Smooth muscle cell (in vitro differentiated cells): ENCODE data around the gene SOD2. TPM values are rescaled to one million over a fixed set of nuclear protein-coding genes. Genes with fewer than 3 reads are reported as not detected.

Experiments used
- DNase-seq: peaks from one replicate; lab custom pipeline; 2025; ENCODE audit not compliant: unreplicated experiment; lab: John Stamatoyannopoulos, UW
- H2AFZ ChIP-seq: fragments of 200-600 bp; sonication (generic); 2 replicates; pipeline ENCODE4 v1.6.0; 2016; ENCODE audit warnings: antibody characterized with exemption, low read depth, mild to moderate bottlenecking
- H3F3A ChIP-seq: fragments of 200-600 bp; sonication (generic); 2 replicates; pipeline ENCODE4 v1.6.0; 2017; ENCODE audit warnings: antibody characterized with exemption, low read depth
- H3K27ac ChIP-seq: fragments of 200-600 bp; sonication (generic); 2 replicates; pipeline ENCODE4 v1.5.1; 2016; ENCODE audit warnings: low read depth, mild to moderate bottlenecking
- H3K27me3 ChIP-seq: fragments of 200-600 bp; sonication (generic); 2 replicates; pipeline ENCODE4 v1.6.1; 2016; ENCODE audit warnings: low read depth, mild to moderate bottlenecking
- H3K36me3 ChIP-seq: fragments of 200-600 bp; sonication (generic); 2 replicates; pipeline ENCODE4 v1.5.1; 2016; ENCODE audit warnings: low read depth
- H3K4me1 ChIP-seq: fragments of 200-600 bp; sonication (generic); 2 replicates; pipeline ENCODE4 v1.5.1; 2016; ENCODE audit warnings: low read depth
- H3K4me2 ChIP-seq: fragments of 200-600 bp; sonication (generic); 2 replicates; pipeline ENCODE4 v1.6.0; 2016; ENCODE audit warnings: mild to moderate bottlenecking
- H3K4me3 ChIP-seq: fragments of 200-600 bp; sonication (generic); 2 replicates; pipeline ENCODE4 v1.5.1; 2016; ENCODE audit warnings: mild to moderate bottlenecking
- H3K79me2 ChIP-seq: fragments of 200-600 bp; sonication (generic); 2 replicates; pipeline ENCODE4 v1.6.0; 2016; ENCODE audit warnings: low read depth, mild to moderate bottlenecking
- H3K9ac ChIP-seq: fragments of 200-600 bp; sonication (generic); 2 replicates; pipeline ENCODE4 v1.6.0; 2016; ENCODE audit warnings: low read depth
- H3K9me3 ChIP-seq: fragments of 200-600 bp; sonication (generic); replicated peaks from 2 replicates; pipeline ENCODE4 v1.5.1; 2016; ENCODE audit warnings: low read depth
- H4K20me1 ChIP-seq: fragments of 200-600 bp; sonication (generic); 2 replicates; pipeline ENCODE4 v1.6.0; 2016; ENCODE audit warnings: low read depth
- CTCF ChIP-seq: fragments of 200-600 bp; sonication (generic); IDR thresholded peaks from 2 replicates; pipeline ENCODE4 v1.5.1; 2017; ENCODE audit warnings: borderline replicate concordance, mild to moderate bottlenecking, antibody characterized with exemption; ENCODE audit not compliant: insufficient read depth, poor library complexity, severe bottlenecking
- WGBS: methylation state at CpG from one replicate; pipeline ENCODE4 v1.1.7; 2016; ENCODE audit warnings: low lambda C conversion rate; 5-methylcytosine and 5-hydroxymethylcytosine counted together
- polyA plus RNA-seq: library from polyadenylated mRNA; unstranded; fragments of >200 nt; fragmentation: Nextera tagmentation; extraction: Ambion mirVana; gene quantifications from 2 replicates; pipeline ENCODE4 v1.2.1, GENCODE V29; 2016
- total RNA-seq: library from RNA; depleted of rRNA; stranded (reverse); fragments of >200 nt; gene quantifications from 2 replicates; pipeline ENCODE4 v1.2.3, GENCODE V29; 2014

The SOD2 gene
- total and polyA plus RNA-seq, 2 experiments from 2014 or later: 53.2 to 69.4 TPM

DNA sequence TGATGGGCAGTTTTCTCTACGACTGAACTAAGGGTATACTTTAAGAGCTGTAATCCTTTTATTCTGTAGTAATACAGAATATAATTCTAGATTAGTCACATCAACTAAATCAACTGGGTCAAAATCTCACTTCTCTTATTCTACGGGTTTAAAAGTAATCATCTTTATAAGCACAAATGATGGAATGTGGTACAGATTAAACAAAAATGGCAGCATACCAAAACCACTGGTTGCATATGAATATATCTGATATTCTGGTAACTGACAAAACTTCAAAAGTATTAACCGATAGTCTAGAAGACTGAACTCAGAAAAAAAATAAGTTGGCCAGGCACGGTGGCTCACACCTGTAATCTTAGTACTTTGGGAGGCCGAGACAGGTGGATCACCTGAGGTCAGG lies 7.0 kb downstream of the SOD2 start:
- H2AFZ ChIP-seq: no peak overlapping the region
- peaks cover 14% of the 10 kb centered on the region for H3K79me2 ChIP-seq
- DNase-seq: no peak
- H3K4me2 ChIP-seq: no peak overlapping the region
- H3K36me3 ChIP-seq: peaks cover 3% of the 10 kb centered on the region
- TF ChIP-seq CTCF: no peak
- peaks cover 6% of the 10 kb centered on the region for H3F3A ChIP-seq
- no peaks in the 10 kb centered on the region for H3K27me3 ChIP-seq
- H3K9me3 ChIP-seq: no peaks in the 10 kb centered on the region
- no peak overlapping the region for H3K27ac ChIP-seq
- no peak overlapping the region for H3K9ac ChIP-seq
- 91% methylated on average over 5 of the region's 5 CpGs for WGBS
- no peaks in the 10 kb centered on the region for H4K20me1 ChIP-seq
- peaks cover 4% of the 10 kb centered on the region for H3K4me1 ChIP-seq
- no peak overlapping the region for H3K4me3 ChIP-seq

DNA sequence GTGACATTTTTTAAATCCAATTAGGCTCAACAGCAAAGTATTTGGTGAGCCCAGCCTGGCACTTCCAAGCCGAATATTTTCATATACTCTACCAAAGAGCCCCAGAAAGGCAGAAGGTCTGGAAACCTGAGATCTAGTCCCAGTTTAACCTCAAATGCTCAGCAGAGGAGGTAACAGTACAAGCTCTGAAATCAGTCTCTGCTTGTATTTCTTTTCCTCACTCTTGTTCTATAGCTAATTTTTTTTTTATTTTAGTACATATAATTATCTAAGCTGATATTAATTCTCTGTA lies 9.1 kb downstream of the SOD2 start:
- Histone ChIP-seq H3K27me3 (no peaks in the 10 kb centered on the region), H3K4me1 (peaks cover 3% of the 10 kb centered on the region), H3K9ac (no peak overlapping the region), H2AFZ (no peak overlapping the region), H3K36me3 (peaks cover 3% of the 10 kb centered on the region), H3K27ac (no peak overlapping the region), H3K9me3 (no peaks in the 10 kb centered on the region), H4K20me1 (no peaks in the 10 kb centered on the region), H3K4me3 (no peak overlapping the region), H3K4me2 (no peak overlapping the region), H3K79me2 (no peaks in the 10 kb centered on the region), H3F3A (peaks cover 6% of the 10 kb centered on the region)
- TF ChIP-seq CTCF: no peak
- WGBS: 100% methylated on average over 1 of the region's 1 CpG
- no peak for DNase-seq

GRCh38 chr6:159682810-159683209 lies 10.2 kb downstream of the SOD2 start:
- TF ChIP-seq CTCF: no peak
- H2AFZ ChIP-seq: no peak overlapping the region
- H3K27ac ChIP-seq: peak overlapping the region; percentile 36
- no peaks in the 10 kb centered on the region for H4K20me1 ChIP-seq
- no peak overlapping the region for H3K9ac ChIP-seq
- H3K27me3 ChIP-seq: no peaks in the 10 kb centered on the region
- no peaks in the 10 kb centered on the region for H3K9me3 ChIP-seq
- H3K4me2 ChIP-seq: no peak overlapping the region
- peaks cover 3% of the 10 kb centered on the region for H3K36me3 ChIP-seq
- no peak overlapping the region for H3K4me3 ChIP-seq
- 93% methylated on average over 1 of the region's 1 CpG for WGBS
- DNase-seq: no peak
- H3K79me2 ChIP-seq: no peaks in the 10 kb centered on the region
- peaks cover 3% of the 10 kb centered on the region for H3K4me1 ChIP-seq
- peaks cover 6% of the 10 kb centered on the region for H3F3A ChIP-seq

GRCh38 chr6:159682295-159682694 lies 10.7 kb downstream of the SOD2 start:
- Histone ChIP-seq H3K36me3 (peaks cover 3% of the 10 kb centered on the region), H3F3A (peaks cover 6% of the 10 kb centered on the region), H3K4me1 (peaks cover 3% of the 10 kb centered on the region), H3K27ac (peak overlapping the region; percentile 36), H2AFZ (no peak overlapping the region), H3K4me2 (no peak overlapping the region), H3K79me2 (no peaks in the 10 kb centered on the region), H3K9me3 (no peaks in the 10 kb centered on the region), H3K4me3 (no peak overlapping the region), H3K27me3 (no peaks in the 10 kb centered on the region), H4K20me1 (no peaks in the 10 kb centered on the region), H3K9ac (no peak overlapping the region)
- no peak for TF ChIP-seq CTCF
- WGBS: 50% methylated on average over 3 of the region's 3 CpGs
- no peak for DNase-seq
